NK-92 (cell line): ENCODE measurements around the gene PAPSS1.
"Not testable (repeated sequence)": the region's sequence is repeated elsewhere in the genome, so short reads cannot be mapped to it uniquely, and the experiment has no call there.

ENCODE experiments used
- DNase-seq: peaks from one replicate; lab custom pipeline; 2025; ENCODE audit not compliant: unreplicated experiment; lab: John Stamatoyannopoulos, UW

Gene PAPSS1

DNA sequence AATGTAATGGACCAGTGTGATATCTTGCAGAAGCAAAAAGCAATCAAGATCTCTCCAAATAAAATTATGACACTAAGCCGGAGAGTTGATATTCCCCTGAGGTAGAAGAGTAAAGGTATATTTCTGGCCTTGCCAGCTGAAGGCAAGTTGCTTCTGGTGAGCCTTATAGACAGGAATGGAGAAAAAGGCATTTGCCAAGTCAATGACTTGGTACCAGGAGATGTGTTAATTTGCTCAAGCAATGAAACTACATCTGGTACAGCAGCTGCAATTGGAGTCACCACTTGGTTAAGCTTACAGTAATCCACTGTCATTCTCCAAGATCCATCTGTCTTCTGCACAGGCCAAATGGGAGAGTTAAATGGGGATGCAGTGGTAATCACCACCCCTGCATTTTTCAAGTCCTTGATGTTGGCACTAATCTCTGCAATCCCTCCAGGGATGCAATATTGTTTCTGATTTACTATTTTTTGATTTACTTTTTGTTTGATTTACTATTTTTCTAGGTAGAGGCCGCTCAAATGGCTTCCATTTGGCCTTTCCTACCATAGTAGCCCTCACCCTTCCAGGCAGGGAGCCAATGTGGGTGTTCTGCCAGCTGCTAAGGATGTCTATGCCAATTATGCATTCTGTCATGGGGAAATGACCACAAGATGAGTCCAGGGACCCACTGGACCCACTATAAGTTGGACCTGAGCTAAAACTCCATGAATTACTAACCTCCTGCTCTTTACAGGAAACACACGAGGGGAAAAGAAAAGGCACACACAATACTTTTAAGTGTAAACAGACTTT lies 6.3 kb upstream of the PAPSS1 start:
- not testable (repeated sequence) for DNase-seq

DNA sequence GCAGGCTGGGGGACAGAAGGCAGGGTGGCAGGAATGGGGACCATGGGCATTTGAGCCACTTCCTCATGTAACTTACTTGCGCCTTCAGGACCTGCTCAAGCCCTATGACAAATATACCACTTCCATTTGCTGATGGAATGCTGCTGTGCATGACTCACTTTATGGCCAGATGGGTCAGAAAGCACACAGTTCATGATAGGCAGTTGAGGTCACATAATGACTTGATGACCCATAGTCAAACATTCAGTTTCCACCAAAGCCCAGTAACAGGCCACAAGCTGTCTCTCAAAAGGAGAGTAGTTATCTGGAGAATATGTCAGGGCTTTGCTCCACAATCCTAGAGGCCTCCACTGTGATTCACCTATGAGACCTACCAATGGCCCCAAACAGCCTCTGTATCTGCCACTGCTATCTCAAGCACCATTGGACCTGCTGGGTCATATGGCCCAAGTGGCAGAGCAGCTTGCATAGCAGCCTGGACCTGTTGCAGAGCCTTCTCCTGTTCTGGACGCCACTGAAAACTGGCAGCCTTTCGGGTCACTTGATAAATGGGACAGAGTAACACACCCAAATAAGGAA lies 5.3 kb upstream of the PAPSS1 start:
- DNase-seq = no peak

- DNase-seq = not testable (repeated sequence)
Measured at GRCh38 chr4:107723331-107723730, 3.3 kb upstream of the PAPSS1 start.

DNA sequence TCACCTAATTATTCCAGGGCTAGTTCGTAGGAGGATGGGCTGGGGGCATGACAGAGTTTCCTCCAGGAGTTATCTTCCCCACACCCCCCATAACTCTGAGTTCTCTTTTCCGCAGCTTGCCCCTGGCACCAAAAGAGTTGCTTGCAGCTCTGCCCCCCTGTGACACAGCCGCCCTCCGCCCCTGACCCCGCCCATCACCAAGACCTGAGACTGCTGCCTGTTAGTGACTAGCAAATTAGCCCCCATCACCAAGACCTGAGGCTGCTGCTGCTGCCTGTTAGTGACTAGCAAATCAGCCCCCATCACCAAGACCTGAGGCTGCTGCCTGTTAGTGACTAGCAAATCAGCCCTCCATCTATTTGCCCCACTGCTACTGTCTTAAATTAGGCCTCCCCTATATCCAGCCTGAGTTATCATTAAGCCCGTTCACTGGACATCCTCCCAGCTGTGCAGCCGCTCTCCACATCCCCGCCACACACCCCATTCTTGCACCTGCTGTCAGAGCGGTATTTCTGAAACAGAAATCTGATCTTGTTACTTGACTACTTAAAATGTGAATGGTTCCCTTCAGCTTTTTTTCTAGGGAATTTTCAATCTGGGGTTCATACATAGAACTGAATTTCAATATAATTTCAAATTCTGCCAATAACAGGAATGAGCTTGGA lies 1.5 kb upstream of the PAPSS1 start:
- DNase-seq = no peak

GRCh38 chr4:107719207-107719921 lies 670 bp downstream of the PAPSS1 start:
- no peak for DNase-seq

- no peak for DNase-seq
Measured at GRCh38 chr4:107718351-107718965, 1.6 kb downstream of the PAPSS1 start.

GRCh38 chr4:107714256-107714655 lies 5.8 kb downstream of the PAPSS1 start:
- DNase-seq = no peak

DNA sequence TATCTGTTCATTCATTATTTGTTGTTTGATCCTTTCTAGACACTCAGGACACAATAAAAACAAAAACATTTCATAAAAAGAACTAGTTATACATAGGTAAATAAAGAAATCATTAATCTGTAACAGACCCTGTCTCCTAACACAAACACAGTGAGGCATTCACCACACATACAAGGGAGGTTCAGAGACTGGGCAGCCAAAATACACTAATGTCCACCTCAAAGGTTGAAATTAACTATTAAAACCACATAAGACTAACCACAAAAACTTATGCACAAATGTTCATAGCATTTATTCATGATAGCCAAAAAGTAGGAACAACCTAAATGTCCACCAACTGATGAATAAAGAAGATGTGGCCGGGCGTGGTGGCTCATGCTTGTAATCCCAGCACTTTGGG lies 7.8 kb downstream of the PAPSS1 start:
- no peak for DNase-seq

GRCh38 chr4:107711831-107712230 lies 8.2 kb downstream of the PAPSS1 start:
- no peak for DNase-seq

DNA sequence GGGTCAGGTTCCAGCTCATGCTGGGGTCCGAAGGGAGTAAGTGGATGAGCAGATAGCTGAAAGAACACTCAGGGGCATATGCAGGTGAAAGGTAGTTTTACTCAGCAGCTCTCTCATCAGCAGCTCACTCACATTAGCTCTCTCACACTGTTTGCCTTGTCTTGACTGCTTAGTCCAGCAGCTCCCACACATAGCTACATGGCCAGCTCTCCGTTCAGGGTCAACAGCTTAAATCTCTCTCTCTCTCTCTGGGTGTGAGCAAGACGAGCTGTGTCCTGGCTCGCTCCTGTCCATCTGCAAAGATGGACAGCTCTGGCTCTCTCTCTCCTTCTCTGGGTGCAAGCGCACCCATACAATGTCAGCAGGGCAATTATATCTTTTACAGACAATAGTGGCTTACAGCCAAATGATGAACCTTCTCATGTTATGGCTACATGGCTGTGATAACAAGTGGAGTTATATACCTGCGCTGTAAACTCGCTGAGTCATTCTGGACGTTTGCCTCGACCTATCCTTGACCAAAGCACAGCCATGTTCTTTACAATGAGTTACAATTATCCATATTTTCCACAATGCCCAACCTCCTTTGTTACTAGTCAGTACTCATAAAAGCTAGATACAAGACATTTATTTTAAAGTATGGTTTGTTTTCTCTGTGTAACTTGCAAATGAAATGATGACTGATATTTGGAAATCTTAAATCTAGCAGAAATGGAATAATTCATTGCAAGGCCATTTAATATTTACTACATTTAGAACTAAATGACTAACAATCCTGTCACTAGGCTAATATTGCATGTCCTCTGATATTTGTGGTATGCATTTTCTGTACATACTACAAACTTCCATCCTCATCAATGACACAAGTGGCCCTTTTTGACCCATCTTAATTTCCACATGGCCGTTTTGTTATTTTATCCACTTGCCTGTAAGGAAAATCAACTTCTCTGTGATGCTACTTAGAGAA lies 9.3 kb downstream of the PAPSS1 start:
- DNase-seq = no peak

- DNase-seq = no peak
Measured at GRCh38 chr4:107709916-107710315, 10.1 kb downstream of the PAPSS1 start.

GRCh38 chr4:107708225-107708624 lies 11.8 kb downstream of the PAPSS1 start:
- DNase-seq = no peak

GRCh38 chr4:107705742-107706556 lies 14.1 kb downstream of the PAPSS1 start:
- no peak for DNase-seq

DNA sequence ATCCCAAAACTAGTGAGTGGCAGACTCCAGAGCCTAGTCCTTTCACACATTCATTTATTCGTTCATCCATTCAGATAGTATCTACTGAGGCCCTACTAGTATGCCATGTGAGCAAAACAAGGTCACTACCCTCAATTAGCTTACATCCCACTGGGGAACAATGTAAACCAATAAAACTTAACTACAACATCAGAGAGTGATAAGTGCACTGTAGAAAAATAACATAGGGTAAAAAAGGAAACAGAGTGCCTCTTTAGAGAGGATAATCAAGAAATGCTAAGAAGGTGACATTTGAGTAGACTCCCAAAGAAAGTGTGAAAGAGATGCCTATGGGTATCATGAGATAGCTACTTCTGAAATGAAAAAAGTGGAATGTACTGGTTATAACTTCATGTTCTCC lies 18.5 kb downstream of the PAPSS1 start:
- DNase-seq = no peak

- DNase-seq = no peak
Measured at GRCh38 chr4:107699466-107700206, 20.4 kb downstream of the PAPSS1 start.

DNA sequence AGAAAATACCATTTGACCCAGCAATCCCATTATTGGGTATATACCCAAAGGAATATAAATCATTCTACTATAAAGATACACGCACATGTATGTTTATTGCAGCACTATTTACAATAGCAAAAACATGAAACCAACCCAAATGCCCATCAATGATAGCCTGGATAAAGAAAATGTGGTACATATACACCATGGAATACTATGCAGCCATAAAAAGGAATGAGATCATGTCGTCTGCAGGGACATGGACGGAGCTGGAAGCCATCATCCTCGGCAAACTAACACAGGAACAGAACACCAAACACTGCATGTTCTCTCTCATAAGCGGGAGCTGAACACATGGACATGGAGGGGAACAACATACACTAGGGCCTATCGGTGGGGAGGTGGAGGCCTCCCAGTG lies 23.8 kb downstream of the PAPSS1 start:
- DNase-seq = not testable (repeated sequence)

DNA sequence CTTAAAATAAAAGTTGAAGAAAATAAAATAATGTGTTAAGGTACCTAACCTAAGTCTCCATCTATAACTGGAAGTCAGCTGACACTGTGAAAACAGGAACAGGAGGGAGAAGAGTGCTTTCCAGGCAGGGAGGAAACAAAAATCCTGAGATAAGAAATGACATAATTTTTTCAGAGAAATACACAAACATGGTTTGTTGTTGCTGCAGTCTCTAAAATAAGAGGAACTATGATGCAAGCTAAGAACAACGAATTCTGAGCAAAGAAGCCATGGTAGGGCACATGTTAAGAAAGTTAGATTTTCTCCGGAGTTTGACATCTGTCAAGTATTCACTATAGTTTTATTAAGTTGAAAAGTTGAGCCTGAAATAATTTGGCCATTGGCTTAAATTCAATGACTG lies 26.9 kb downstream of the PAPSS1 start:
- DNase-seq = no peak

- no peak for DNase-seq
Measured at GRCh38 chr4:107692202-107692601, 27.8 kb downstream of the PAPSS1 start.
